GM21447 (cell line): ENCODE results near the gene ATP13A4.

Experiments
- ATAC-seq: cut with Tn5 transposase; IDR thresholded peaks from one replicate; pipeline ENCODE4 v1.9.1; 2021; ENCODE audit not compliant: unreplicated experiment

The ATP13A4 gene, protein sequence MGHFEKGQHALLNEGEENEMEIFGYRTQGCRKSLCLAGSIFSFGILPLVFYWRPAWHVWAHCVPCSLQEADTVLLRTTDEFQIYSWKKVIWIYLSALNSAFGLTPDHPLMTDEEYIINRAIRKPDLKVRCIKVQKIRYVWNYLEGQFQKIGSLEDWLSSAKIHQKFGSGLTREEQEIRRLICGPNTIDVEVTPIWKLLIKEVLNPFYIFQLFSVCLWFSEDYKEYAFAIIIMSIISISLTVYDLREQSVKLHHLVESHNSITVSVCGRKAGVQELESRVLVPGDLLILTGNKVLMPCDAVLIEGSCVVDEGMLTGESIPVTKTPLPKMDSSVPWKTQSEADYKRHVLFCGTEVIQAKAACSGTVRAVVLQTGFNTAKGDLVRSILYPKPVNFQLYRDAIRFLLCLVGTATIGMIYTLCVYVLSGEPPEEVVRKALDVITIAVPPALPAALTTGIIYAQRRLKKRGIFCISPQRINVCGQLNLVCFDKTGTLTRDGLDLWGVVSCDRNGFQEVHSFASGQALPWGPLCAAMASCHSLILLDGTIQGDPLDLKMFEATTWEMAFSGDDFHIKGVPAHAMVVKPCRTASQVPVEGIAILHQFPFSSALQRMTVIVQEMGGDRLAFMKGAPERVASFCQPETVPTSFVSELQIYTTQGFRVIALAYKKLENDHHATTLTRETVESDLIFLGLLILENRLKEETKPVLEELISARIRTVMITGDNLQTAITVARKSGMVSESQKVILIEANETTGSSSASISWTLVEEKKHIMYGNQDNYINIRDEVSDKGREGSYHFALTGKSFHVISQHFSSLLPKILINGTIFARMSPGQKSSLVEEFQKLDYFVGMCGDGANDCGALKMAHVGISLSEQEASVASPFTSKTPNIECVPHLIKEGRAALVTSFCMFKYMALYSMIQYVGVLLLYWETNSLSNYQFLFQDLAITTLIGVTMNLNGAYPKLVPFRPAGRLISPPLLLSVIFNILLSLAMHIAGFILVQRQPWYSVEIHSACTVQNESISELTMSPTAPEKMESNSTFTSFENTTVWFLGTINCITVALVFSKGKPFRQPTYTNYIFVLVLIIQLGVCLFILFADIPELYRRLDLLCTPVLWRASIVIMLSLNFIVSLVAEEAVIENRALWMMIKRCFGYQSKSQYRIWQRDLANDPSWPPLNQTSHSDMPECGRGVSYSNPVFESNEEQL

DNA sequence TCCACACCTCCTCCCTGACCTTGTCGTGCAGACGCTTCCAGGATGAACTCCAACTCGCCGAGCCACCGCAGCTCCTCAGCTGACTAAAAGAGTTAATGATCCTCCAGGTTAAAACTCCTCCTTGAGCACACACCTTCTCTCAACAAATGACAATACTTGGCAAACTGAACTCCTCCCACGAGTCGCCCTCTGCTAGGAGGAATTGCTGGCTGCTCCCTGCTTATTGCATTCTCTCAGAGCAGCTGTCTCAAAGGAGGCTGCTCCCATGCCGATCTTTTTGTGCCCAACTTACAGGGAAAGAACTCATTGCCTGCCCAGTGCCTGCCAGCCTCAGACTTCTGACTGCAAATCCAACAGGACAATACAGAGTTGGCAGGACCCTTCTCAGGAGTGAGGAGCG is at the start of gene ATP13A4:
ATP13A4 (minus strand) TSS at position 85 of the 400 bp plus-strand sequence. CDS start 96 bp downstream, outside the sequence.
- ATAC-seq: no peak

DNA sequence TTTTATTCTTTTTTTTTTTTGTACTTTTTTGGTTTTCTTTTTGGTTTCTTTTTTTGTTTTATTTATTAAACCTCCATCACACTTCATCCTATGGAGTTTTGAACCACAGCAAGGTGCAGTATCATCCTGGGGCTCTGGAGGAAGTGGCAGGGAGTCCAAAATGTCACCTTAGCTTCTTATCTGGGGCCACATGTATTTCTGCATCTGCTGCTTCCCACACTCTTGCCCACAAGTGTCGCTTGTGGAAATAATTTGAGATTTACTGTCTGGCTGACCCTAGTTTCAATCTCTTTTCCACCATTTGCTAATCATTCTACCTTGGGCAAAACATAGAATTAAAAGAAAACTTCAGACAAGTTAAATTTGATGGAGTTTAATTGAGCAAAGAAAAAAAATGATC is 44.7 kb upstream of the ATP13A4 start:
- no peak for ATAC-seq

DNA sequence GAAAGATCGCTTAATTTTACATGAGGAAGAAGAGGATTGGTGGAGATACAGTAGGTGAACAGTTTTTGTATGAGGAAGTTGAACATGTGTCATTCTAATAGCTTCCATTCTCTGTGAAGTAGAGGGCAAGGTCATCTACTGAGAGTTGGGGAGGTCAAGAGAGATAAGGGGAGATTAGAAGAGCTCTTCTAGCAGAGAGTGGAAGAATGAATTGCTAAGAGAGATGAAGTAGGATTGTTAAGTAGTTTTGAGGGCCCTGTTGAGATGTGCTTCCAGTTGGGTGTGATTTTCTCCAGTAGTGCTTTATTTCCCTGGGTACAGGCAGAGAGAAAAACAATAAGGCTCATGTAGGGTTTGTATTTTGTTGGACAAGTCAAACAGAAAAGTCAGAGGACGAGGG is 43.5 kb upstream of the ATP13A4 start:
- ATAC-seq: no peak

DNA sequence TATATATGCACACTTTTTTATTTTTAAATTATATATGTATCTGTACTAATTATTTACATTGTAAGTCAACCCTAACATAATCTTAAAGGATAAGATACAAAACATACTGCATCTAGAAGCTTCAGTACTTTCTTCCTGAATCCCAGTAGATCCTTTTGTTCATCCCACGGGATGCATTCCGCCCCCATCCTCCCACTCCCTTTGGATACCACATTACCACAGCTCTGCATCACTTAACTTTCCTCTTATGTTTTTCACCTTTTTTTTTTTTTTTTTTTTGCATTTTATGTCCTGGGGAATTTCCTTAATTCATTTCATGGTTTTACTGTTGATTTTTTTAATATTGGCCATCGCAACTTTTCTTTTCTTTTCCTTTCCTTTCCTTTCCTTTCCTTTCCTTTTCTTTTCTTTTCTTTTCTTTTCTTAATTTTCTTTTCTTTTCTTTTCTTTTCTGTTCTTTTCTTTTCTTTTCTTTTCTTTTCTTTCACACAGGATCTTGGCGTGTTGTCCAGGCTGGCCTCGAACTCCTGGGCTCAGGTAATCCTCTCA is 41.3 kb upstream of the ATP13A4 start:
- no peak for ATAC-seq

DNA sequence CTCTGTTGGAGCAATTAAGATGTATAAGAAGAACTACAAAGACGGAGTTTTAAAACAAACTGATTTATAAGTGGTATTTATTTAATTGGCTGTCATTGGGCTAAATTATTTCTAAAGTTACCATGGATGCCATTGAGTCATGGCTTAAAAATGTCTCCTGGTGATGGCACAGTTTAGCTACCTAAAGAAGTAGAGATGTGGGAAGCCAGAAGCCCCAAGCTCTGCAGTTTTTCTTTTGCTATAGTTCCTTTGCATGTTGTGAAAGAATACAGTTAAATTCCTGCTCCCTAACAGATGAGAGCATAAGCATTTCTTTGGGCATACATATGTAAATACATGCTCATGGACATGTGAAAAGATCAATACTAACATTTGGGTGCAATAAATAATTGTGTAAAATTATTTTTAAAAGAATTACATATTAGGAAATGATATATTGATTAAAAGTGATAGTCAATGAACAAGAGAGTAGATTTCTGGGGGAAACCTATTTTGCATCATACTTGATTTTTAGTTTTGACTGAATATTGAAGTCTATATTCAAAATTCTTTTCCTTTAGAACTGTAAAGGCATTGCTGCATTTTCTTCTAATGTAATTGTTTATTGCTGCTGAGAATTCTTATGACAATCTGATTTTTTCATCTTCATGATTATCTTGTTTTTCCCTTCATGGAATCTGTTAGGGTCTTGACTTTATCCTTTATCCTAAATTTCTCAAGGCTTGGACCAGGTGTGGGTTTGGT is 40.4 kb upstream of the ATP13A4 start:
- no peak for ATAC-seq

DNA sequence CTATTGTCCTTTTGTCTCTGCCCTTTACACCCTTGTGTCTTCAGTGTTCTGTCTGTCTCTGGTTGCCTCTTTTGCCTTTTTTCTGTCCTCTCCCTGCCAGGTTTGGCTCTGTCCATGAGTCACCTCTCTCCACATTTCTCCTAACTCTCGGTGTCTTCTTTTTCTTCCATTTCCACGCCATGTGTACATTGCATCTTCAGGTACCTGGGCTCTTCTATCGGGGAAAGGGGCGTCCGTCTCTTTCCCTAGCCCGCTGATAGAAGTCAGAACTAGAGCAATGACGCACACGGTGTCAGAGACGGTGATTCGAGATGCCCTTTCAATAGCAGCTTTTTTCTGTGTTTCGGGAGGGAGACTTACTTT is 39.0 kb upstream of the ATP13A4 start:
- peak; percentile 42 for ATAC-seq

DNA sequence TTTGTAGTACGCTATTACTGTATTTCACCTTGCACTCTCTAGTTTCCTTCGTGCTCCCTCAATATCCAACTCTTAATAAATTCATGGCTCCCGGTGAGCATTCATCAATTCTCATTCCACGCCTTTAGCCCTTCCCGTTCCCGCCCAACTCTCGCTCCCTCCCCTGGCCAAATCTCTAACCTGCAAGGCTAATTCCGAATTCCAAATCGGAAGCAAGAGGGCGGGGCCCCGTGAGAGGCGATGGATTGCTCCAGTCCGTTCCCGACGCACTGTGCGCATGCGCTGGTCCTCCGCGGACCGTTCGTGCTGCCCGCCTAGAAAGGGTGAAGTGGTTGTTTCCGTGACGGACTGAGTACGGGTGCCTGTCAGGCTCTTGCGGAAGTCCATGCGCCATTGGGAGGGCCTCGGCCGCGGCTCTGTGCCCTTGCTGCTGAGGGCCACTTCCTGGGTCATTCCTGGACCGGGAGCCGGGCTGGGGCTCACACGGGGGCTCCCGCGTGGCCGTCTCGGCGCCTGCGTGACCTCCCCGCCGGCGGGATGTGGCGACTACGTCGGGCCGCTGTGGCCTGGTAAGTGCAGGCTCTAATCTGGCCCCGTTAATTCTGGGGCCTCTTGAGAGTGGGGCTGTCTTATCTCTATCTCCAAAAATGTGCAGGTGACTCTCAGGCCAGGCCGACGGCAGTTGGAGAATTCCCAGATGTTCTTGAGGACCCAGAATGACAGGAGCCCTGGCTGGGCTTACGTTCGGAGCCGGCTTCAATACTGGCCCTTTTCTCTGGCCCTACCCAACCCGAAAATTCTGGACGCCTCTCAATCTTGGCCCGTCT is 38.4 kb upstream of the ATP13A4 start, which contains the start of gene OPA1:
OPA1 (plus strand) TSS at position 368 of the 827 bp plus-strand sequence; CDS start at position 538, 170 bp downstream.
- ATAC-seq: peak; percentile 96

DNA sequence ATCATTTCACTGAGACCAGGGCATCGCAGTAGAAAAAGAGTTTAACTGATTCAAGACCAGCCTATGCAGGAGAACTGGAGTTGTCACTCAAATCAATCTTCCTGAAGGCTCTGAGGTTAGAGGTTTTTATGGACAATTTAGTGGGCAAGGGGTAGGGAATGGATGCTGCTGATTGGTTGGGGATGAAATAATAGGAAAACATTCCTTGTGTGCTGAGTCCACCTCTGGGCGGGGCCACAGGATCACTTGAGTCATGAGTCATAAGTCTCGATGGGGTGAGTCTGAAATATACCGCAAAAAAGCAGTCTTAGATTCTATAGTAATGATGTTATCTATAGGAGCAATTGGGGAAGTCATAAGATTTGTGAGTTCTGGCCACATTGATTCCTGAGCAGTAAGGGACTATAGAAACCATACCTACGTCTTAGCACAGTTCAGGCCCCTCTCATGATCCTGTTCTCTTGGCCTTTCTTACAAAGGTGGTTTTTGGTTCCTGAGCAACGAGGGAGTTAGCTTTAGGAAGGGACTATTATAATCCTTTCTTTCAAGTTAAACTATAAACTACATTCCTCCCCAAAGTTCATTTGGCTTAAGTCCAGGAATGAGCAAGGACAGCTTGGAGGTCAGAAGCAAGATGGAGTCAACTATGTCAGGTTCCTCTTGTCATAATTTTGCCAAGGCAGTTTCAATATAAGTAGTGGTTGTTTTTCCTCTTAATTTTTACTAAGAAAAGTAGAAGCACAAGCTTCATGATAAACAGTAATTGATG is 35.6 kb upstream of the ATP13A4 start:
- ATAC-seq: no peak

DNA sequence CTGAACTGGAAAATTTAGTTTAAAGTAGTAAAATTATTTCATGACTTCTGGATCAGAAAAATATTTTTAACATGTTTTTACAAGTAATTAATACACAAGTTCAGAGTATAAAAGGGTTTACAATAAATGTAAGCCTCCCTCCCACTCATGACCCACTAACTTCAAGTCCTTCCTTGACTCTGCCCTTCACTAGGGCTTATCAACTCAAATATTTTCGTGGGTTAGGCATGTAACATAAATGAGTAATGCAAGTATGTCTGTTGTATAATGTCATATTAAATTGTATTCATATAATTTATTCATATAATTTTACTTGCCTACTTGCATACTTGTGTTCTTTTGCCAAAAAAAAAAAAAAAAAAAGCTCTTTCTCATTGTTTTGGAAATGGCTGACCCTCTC is 34.9 kb upstream of the ATP13A4 start:
- ATAC-seq: no peak

DNA sequence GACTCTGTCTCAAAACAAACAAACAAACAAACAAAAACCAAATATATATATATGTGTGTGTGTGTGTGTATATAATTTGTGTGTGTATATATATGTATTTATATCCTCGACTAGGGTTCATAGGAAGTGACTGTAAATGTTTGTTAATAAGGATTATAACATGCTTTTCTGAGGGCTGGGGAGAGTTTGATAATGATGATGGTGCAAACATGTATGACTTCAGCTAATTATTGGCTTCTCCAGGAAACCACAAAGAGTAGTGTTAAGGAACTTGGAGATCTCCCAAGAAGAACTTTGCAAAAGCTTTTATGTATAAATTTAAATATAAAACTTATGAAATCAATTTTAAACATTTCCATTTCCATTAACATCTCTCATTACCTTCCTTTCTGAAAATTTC is 34.4 kb upstream of the ATP13A4 start:
- no peak for ATAC-seq

DNA sequence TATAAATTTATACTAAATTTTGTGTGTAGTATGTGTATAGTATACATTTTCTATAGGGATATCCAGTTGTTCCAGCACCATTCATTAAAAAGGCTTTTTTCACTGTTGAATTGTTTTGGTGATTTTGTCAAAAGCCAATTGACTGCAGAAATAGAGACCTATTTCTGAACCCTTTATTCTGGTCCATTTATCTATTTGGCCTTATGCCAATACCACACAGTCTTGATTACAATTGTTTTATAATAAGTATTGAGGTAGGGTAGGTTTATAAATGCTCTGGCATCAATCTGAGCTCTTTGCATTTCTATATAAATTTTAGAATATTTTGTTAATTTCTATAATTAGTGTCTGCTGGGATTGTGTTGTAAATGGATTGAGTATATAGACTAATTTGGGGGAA is 31.8 kb upstream of the ATP13A4 start:
- ATAC-seq: no peak

DNA sequence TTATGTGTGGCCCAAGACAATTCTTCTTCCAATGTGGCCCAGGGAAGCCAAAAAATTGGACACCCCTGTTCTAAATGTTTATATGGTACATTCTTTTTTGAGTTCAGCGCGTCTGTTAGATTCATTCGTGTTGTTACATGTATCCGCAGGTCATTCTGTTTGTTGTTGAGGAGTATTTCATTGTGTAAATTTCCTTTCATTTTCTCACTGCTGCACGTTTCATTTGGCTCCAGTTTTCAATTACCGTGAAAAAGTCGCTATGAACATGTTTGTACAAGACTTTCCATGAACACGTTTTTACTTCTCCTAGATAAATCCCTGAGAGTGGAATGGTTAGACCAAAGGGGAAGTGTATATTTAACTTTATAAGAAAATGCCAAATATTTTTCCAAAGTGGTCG is 30.8 kb upstream of the ATP13A4 start:
- ATAC-seq: no peak

DNA sequence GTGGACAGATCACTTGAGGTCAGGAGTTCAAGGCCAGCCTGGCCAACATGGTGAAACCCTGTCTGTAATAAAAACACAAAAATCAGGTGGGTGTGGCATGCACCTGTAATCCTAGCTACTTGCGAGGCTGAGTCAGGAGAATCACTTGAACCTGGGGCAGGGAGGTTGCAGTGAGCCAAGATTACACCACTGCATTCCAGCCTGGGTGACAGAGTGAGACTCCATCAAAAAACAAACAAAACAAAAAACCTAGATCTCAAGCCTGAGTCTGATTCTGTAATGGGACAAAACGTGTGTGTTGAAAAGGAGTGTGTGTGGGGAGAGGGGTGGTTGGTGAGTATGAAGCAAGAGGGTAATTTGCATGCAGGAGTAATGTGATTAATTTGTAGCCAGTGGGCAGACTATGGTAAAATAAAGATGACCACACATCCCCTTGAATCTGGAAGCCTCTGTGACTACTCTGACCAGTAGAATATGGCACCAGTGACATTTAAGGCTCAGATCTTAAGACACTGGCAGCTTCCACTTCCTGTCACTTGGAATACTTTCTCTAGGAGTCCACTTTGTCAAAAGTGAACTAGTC is 19.9 kb upstream of the ATP13A4 start:
- no peak for ATAC-seq

DNA sequence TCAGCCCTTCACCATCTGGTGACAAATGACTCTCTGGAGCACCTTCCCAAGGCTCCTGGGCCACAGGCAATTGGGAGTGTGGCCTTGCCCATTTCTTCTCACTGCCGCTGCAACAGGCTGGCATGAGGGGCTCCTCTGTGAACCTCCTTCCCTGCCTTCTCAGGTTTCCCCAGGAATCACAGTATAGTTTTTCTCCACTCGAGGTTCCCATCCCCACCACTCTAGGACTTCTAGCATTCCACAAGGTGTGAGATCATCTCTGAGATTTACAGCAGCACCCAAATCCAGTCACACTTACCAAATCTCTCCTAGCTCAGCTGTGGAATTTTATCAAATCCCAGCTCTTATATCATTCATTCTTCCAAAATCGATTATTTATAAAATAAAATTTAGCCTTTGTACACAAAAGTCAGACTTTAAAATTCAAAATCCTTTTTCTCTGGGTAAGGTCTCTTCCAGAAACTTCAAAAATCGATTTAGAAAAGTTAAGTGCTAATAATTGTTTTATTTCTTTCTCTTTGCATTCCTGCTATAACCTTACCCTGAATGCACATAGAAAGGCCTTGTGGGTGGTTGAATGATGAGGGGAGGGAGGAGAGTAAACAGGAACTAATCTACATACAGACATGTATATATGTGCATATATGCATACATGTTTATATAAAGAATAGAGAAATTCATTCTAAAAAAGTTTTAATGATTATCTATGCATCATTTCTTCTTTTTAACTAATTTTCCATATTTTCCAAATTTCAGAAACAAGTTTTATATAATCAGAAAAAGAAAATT is 18.9 kb upstream of the ATP13A4 start:
- no peak for ATAC-seq

DNA sequence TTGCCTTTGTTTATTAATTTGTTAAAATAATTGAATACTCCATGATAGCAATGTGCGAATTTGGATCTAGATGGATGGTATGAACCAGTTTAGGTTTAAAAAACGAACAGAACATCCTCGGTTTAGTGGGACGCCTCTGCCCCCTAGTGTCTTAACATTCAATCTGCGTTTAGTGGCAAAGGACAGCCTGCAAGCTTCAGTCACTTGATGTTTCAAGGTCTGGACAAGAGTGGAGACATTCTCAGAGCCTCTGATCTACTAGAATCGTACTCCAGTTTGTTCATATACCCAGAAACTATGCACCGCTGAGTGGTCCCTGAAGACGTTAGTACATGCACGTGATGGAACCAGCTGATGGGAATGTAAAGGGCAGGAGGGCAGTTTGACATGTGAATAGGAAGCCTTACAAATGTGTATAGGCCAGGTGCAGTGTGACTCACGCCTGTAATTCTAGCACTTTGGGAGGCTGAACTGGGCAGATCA is 17.8 kb upstream of the ATP13A4 start:
- ATAC-seq: peak; percentile 72

DNA sequence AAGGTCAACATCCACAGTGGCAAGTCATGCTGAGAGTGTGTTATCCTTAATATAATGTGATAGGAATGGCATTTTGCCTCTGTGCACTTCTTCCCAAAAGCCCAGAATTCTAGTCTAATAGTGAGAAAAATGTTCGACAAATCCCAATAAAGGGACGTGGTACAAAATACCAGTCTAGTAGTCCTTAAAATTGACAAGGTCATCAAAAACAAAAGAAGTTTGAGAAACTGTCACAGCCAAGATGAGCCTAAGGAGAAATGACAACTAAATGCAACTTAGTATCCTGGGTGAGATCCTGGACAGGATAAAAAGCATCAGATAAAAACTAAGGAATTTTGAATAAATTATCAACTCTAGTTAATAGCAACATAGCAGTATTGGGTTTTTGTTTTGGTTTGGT is 14.4 kb upstream of the ATP13A4 start:
- ATAC-seq: no peak

DNA sequence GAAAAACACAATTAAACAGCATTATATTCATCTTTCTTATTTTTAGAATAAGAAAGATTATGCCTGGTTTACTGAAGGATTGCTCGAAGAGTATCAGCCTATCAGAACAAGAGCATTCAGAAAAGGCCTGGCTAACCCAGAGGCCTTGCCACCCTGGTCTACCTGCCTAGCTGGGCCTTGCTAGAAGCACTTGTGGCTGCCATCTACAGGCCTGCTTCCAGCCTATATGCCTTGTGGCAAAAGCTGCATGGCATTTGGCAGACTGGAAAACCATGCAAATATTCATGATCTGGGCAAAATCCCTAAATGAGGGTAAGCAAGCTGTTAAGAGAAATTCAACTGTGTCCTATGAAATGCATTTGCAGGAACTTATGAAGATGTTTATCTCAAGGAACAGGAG is 9.3 kb upstream of the ATP13A4 start:
- no peak for ATAC-seq
